GM12801 (cell line): Measurements from ENCODE around the gene ITGB1BP1.

Source experiments
- TF ChIP-seq, protein P1 (sequence below): IDR thresholded peaks from one replicate; pipeline ENCODE4 v1.5.1; 2011; ENCODE audit warnings: control low read depth; ENCODE audit not compliant: insufficient read length; ENCODE audit errors: extremely low read depth

Gene ITGB1BP1

GRCh38 chr2:9441556-9441955, 18.2 kb upstream of the ITGB1BP1 start:
- TF ChIP-seq, protein P1, sequence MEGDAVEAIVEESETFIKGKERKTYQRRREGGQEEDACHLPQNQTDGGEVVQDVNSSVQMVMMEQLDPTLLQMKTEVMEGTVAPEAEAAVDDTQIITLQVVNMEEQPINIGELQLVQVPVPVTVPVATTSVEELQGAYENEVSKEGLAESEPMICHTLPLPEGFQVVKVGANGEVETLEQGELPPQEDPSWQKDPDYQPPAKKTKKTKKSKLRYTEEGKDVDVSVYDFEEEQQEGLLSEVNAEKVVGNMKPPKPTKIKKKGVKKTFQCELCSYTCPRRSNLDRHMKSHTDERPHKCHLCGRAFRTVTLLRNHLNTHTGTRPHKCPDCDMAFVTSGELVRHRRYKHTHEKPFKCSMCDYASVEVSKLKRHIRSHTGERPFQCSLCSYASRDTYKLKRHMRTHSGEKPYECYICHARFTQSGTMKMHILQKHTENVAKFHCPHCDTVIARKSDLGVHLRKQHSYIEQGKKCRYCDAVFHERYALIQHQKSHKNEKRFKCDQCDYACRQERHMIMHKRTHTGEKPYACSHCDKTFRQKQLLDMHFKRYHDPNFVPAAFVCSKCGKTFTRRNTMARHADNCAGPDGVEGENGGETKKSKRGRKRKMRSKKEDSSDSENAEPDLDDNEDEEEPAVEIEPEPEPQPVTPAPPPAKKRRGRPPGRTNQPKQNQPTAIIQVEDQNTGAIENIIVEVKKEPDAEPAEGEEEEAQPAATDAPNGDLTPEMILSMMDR, result no peak

- TF ChIP-seq, protein P1, result no peak
Observed at GRCh38 chr2:9440058-9440727, 16.9 kb upstream of the ITGB1BP1 start.

DNA sequence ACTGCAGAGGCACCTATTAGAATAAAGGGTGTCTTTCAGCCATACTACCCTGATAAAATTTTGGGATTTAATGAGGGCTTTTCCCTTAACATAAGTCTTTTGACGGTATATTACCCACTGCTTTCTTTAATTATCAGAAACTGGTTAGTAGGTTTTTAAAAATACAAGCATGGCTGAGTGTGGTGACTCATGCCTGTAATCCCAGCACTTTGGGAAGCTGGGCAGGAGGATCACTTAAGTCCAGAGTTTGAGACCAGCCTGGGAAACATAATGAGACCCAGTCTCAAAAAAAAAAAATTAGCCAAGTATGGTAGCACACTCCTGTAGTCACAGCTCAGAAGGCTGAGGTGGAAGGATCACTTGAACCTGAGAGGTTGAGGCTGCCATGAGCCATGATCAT, 16.2 kb upstream of the ITGB1BP1 start:
- TF ChIP-seq, protein P1, result no peak

DNA sequence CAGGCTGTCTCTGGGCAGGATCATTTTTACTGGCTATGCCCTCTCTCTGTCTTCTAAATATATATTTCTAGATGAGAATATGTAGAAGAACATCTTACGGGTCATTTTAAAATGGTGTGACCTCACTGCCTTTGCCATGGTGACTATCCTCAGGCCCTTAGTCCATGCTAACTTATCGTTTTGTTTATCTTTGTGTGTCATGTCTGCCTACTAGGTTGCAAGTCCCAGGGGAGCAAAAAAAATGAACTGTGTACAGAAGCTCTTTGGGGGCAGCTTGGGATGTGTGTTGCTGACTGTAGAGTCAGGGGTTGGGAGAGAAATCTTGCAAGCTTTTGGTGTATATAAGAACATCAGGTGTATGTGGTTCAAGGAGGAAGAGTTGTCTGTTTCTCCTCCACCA, 11.2 kb upstream of the ITGB1BP1 start:
- TF ChIP-seq, protein P1, result no peak

DNA sequence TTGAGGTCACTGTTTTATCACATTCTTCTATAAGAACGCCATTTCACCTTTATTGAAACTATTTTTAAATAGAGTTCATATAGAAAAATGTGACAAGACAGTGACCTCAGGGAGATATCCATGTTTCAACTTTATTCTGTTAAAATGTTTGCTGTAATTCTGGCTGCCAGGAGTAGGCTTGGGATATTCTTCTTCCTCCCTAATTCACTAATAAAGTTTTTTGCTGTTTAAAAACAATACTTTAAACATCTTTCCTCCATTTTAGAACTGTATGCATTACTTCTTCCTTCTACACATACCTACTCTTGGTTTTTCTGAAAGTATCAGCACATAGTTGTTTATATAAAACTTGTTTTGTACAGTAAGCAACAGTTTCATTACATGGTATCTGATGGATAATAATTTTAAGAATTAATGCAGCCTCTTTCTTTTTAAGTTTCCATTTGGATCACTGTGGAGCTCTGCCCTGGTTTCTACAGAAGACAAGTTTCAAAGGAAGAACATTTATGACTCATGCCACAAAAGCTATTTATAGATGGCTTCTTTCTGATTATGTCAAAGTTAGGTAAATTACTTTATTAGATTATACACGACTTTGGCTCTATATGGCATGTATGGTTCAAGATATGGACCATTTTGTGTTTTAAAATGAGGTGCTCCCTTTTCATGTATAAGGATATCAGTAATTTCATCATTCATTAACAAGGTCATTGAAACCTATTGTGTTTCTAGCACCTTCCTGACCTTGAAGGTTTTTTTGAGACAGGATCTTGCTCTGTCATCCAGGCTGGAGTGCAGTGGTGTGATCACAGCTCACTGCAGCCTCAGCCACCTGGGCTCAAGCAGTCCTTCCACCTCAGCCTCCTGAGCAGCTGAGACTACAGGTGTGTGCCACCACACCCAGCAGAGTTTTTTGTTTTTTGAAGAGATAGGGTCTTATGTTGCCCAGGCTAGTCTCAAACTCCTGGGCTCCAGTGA, 7.3 kb upstream of the ITGB1BP1 start:
- TF ChIP-seq, protein P1, result no peak

GRCh38 chr2:9428965-9429577, 5.7 kb upstream of the ITGB1BP1 start:
- TF ChIP-seq, protein P1, result no peak
